ENCODE results near the gene PNLIPRP2.

PNLIPRP2 gene

DNA sequence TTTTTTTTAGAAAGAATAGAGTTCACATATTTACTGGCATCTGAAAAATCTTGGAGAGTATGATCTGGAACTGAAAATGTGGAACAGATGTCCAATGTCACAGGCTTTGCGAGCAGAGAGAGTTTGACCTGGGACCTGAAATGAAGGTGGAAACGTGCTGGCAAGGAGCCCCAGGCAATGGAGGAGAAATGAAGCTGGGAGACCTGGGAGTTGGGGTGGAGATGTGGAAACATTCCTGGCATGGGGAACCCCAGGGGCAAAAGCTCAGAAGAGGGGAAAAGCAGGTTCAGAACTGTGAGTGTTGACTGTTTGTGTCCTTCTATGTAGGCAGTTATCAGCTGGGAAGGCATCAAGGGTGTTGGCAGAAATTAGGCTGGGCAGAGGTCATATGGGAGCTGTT, 7.3 kb upstream of the PNLIPRP2 start:
- no peak for FAIRE-seq

DNA sequence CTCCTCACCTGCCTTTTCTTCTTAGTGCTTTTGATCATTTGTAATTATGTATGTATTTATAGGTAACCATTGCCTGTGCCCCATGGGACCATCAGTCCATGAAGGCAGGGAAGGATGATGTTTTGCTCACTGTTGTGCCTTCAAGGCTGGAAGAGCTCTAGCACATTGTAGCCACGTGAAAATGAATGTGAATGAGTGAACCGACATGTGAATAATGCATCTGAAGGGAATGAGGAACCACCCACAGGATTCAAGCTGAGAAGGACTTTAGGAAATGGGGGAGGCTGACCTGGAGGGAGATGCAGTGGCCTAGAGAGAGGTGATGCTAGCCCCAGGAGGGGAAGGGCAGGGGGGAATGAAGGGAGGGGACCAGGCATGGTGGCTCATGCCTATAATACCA, 6.0 kb upstream of the PNLIPRP2 start:
- FAIRE-seq, result no peak

DNA sequence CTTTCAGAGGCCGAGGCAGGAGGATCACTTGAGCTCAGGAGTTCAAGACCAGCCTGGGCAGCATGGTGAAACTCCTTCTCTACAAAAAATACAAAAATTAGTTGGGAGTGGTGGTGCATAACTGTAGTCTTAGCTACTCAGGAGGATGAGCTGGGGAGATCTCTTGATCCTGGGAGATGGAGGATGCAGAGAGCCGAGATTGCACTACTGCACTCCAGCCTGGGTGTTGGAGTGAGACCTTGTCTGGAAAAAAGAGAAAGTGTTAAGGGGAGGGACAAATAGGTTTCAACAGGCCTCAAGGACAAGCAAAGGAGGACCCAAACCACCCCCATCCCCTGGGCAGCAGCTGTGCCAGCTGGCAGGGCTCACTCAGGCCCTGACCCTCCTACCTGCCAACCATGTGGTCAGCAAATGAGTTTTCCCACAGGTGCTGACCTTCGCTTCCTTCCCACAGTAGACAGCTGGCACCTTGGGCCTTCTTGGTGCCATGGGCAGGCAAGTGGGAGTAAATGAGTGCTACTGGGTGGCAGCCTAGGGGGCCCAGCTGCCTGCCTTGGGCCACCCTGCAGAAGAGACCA, 5.5 kb upstream of the PNLIPRP2 start:
- FAIRE-seq, result no peak

DNA sequence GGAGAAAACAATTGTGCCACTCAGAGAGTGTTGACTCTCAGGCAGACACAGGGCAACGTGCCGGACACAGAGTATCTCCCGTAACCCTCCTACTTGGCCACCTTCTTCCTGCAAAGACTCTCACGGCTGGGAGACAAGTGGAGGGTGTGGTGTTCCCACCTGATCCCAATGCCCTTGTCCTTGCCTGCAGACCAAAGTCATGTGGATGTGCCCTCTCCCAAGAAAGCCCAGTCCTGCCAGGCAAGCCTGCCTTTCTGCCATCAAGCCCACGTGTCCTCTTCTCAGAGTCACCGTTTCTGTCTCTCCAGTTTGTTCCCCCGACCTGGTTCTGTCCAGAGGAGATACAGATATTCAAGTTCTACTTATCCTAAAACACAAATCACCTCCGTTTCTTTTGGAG, 723 bp downstream of the PNLIPRP2 start:
- no peak for FAIRE-seq

DNA sequence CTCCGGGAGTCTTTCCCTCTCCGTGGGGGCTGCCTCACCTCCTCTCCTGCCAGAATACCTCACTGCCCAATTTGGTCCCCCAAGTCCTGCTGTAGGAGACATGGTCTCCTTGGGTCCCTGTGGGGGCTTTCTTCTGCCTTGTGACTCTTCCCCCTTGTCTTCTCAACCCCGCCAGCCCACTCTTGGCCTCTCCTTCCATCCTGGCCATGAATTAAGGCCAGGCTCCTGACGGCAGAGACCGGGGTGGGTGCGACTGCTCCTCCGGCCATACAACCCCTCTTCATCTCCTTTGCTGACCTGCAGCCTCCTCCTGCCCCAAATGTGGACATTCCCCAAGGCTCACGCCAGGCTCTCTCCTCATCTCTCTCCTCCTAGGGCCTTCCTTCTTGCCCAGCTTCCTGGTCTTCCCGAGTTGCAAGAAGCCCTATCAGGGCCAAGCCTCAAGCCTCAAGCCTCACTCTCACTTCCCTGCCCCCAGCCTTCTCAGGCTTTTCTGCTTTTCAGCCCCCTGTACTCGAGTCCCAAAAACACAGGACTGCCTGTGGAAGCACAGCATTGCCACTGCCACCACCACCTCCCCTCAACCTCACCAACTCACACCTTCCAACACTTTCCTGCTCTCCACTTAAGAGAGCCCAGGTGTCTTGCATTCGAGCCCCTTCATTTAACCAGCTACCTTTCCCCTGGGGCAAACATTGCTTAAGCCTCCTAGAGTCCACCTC, 1.3 kb downstream of the PNLIPRP2 start:
- FAIRE-seq, result no peak

DNA sequence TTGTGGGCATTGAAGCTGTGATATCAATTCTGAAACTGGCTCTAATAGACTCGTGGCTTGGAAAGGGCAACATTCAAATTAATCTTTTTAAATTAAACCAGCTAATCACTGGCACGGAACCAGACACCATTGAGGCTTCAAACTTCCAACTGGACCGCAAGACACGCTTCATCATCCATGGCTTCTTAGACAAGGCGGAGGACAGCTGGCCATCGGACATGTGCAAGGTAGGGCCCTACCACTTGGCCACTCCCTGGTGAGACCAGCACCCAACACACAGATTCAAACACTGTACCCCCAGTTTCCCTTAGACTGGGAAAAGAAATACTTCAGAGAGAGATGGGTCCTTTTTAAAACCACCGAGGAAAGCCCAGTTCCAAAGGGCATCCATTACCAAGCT, 5.1 kb downstream of the PNLIPRP2 start:
- FAIRE-seq, result no peak

DNA sequence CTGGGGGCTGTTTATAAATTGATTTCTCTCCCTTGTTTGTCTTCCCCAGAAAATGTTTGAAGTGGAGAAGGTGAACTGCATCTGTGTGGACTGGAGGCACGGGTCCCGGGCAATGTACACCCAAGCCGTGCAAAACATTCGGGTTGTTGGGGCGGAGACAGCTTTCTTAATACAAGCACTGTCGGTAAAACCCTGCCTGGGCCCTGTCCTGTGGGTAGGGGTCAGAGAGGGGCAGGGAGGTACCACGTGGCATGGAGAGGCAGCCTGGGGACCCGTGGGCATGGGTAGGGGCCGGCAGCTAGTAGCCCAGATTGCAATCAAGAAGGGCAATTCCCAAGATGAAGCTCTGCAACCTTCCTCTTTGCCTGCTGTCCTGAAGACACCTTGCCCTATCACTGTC, 6.1 kb downstream of the PNLIPRP2 start:
- FAIRE-seq, result no peak

DNA sequence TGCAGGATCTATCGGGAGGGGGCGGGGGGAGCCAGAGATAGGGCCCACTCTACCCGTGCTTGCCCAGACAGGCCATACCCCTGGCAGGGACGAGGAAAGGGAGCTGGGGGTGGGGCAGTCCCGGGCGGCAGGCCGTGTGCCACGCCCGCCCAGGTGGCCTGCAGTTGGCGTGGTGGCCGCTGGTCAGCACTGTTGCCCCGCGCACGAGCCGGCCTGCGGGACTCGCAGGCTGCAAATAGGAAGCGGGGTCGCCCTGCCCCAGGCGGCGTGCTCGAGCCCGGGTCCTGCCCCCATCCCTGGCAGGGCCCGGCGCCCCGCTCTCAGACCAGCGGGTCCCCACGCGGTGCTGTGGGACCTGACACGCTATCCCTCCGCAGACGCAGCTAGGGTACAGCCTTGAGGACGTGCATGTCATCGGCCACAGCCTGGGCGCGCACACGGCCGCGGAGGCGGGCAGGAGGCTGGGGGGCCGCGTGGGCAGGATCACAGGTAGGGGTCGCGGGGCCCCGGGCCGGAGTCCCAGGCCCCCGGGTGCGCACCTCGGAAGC, 6.7 kb downstream of the PNLIPRP2 start:
- no peak for FAIRE-seq

DNA sequence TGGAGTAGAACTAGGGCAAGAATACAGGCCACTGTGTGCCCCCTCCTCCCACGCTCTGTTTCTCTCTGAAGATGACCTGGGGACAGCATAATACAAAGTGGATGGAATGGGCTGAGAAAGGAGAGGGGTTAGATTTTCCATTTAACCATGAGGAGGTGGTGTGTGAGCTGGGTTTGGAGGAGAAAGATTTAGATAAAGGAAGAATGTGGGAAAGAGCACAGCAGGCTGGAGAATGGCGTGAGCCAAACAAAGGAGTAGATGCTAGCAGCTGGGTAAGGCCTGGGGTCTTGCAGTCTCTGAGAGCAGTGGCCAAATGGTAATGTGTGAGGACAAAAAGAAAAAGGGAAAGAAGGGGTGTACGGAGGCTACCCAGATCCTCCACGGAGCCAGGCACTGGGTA, 8.6 kb downstream of the PNLIPRP2 start:
- no peak for FAIRE-seq

DNA sequence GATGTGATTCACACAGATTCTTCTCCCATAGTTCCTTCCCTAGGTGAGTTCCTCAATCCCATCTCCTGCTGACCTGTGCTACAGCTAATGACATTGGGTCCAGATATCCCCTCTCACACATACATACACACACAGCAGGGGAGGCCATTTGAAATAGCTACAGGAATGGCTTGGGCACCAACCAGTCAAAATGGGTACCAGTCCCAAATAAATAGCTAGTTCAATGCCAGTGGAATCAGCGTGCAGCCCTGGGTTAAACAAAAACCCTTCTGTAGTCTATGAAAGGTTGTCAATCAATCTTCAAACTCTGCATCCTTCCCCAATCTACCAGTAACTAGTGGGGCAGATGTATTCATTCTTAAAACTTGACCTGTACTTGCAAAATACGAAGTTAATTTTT, 9.3 kb downstream of the PNLIPRP2 start:
- no peak for FAIRE-seq

DNA sequence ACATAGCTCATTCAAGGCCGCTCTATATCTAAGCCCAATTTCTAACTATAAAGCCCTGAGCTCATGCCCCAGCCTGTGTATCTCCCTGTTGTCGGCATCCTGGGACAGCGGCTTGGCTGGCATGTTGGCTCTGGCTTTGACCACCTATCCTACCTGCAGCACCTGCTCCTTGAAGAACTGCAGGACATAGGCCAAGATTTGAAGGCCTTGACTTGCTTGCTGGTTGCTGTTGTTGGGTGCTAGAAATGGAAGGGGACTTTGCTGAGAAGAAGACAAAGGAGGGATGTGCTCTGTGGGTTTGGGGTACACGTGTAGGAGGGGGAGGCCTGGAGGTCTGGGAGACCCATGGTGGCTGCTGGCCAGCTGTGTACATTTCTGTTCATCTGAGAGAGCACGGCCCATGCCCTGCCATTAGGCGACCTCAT, 11.1 kb downstream of the PNLIPRP2 start:
- FAIRE-seq, result no peak

DNA sequence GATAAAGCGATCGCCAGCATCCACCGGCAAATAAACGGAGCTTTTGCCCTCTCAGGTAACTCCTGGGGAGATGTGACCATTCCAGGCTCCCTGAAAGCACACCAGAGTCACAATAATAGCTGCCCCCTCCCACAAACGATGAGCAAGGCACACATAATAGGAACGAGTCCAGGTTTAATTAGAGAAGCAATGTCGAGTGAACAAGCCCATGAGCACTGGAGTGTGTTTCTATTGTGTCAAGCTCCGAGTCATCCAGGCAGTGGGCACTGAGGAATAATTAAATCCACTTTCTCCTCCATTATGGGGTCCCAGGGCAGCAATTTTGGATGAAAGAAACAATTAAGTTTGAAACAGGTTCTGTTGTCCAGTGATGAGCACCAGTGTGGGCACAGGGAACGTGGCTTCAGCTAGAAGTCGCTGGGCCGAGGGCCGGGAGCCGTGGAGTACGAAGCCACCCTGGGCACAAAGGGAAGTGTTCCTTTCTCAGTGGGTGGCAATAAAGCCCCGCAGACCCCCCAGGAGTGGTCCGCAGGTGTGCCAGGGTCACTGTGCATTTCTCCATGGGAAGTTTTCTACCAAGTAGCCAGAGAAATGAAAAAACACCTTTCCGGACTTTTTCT, 12.0 kb downstream of the PNLIPRP2 start:
- FAIRE-seq, result no peak

DNA sequence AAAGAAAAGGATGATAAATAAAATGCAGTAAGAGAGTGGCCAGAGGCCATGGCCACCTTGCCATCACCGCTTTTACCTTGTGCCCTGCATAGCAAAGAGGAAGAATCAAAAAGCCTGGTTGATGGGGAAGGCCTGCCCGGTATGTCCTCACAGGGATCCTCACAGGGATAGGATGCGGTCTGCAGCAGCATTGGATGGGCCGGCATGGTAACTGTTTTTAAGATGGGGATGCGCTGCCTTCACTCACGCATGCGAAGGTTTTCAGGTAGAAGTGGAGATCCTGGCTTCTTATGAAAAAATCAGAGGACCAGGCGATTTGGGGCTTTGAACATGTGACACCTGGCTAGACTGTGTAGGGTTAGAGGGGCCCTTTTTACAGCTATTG, 12.5 kb downstream of the PNLIPRP2 start:
- no peak for FAIRE-seq

DNA sequence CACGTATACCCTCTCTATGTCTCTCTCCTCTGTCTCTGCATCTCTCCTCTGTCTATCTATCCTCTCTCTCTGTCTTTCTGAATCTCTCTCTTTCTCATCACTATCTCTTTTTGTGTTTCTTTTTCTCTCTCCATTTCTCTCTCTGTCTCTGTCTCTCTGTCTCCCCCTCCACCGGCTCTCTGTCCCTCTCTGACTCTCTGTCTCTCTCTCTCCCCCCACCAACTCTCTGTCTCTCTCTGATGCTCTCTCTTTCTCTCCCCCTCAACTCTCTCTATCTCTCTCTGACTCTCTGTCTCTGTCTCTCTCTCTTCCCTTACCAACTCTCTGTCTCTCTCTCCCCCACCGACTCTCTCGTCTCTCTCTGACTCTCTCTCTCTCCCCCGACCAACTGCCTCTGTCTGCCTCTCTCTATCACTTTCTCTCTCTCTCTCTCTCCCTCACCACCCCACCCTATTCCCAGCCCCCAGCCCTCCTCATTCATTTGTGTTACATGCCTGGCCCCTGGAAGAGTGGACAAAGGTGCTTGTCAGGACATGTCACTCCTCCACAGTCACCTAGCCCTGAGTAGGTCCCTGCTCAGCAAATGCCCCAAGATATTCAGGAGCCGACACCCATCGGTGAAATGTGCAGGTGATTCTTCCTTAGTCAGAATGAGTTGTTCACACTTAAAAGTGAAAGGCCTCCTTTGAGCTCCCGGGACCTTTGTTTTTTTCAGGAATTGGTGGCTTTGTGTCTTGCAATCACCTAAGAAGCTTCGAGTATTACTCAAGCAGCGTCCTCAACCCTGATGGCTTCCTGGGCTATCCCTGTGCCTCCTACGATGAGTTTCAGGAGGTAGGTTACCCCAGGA, 13.6 kb downstream of the PNLIPRP2 start:
- FAIRE-seq, result no peak

DNA sequence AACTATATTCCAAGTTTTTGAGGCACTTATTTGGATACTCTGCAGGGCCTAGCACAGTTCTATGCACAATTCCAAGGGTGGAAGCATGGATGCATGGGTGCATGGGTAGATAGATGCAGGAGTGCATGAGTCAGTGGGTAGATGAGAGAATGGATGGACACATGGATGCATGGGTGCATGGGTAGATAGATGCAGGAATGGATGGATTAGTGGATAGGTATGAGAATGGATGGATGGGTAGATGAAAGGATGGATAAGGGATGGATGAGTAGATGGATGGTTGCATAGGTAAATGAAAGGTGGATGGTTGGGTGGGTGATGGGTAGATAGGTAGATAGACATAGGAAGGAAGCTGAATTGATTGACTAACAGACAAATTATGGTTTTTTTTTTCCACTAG, 15.6 kb downstream of the PNLIPRP2 start:
- no peak for FAIRE-seq

DNA sequence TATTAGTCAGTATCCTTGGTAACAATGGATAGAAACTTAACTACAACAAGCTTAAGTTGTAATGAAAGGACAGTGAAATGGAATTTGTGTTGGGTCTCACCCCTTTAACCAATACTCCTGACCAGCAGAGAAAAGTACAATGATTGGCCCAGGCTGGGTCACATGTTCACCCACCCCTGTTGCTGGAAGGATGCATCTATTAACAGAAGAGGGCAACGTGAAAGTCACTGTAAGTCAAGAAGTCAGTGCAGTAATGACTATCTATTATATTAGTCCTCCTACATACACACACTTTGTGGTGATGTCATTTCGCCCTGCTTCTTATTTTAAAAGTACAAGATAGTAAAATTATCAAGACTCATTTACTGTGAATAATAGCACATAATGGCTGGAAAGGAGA, 16.2 kb downstream of the PNLIPRP2 start:
- no peak for FAIRE-seq

DNA sequence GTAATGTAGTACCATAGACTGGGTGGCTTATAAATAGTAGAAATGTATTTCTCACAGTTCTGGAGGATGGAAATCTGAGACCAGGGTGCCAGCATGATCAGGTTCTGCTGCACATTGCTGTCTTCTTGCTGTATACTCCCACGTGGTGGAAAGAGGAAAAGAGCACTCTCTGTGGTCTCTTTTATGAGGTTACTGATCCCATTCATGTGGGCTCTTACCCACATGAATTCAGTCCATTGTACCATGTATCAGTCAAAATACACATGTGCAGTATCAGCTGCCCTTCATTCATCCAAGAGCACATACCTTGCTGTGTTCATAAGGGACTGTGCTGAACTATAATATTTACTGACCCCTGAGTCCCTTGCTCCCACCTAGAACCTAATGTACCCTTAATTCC, 17.1 kb downstream of the PNLIPRP2 start:
- no peak for FAIRE-seq

DNA sequence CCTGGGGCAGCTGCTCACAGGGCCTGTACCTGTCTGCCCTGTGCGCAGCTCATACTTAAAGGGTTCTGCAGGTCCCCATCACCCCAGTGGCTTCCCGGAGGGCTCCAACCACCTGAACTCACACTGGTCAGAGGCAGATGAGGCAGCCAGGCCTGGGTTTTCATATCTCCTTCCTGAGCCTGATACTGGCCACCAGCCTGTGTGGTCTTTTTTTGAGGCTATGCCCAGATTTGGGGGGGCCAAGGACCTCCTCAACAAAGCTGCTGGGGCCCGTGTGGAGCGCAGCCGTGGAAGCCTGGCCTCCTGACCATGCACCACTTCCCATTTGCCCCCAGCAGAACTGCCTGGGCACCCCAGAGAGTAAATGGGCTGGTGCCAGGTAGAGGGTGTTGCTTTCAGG, 25.7 kb downstream of the PNLIPRP2 start:
- FAIRE-seq, result no peak

DNA sequence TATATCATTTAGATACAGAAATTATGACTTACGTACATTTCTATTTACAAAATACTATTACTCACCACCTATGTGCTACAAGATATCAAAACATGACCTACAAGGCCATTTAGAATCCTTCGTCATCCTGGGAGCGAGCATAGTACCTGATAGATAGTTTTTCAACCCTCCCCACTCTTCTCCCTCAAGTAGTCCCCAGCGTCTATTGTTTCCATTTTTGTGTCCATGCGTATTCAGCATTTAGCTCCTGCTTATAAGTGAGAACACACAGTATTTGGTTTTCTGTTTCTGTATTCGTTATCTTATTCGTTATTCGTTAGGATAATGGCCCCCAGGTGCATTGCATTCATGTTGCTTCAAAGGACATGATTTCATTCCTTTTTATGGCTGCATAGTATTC, 28.1 kb downstream of the PNLIPRP2 start:
- no peak for FAIRE-seq

DNA sequence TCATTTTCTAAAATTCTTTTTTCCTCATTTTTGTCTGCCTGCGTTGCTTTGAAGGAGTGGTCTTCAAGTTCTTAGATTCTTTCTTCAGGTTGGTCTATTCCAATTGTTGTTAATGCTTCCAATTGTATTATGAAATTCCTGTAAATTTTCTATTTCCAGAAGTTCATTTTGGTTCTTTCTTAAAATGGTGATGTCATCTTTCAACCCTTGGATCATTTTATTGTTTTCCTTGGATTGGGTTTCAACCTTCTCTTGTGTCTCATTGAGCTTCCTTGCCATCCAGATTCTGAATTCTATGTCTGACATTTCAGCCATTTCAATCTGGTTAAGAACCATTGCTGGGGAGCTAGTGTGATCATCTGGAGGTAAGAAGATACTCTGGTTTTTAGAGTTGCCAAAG, 33.1 kb downstream of the PNLIPRP2 start:
- no peak for FAIRE-seq

DNA sequence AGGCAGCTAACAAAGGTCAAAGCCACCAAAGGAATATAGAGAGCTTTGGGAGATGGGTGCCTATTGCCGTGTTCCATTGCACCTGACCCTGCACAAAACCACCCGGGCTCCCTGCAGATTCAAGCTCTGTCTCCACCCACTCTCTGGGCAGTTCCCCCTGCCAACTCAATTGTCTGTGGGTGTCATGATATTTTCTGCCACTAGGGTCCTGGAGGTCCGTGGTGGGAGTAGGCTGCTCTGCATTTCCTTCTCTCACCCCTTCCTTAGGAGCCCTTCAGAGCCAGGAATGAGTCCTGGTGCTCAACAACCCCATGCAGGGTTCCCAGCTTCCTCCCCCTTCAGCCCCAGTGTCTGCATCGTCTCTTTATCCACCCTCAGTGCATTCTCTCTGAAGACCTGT, 34.1 kb downstream of the PNLIPRP2 start:
- FAIRE-seq, result no peak

DNA sequence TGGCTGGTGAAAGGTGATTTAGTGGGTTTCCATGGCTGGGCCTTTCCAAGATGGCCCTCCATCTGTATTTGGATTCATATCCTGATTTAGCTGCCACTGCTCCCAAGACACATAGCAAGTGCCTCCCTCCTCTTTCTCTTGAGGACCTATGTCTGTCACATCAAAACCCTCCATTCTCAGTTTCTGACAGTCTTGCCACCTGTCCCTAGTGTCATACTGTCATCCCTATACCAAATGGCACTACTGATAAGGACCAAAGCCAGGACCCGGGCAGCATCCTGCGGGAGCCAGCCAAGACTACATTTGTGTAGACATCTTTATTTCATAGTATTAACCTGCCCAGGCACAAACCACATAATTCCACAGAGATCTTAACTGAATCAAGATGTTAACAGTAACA, 34.8 kb downstream of the PNLIPRP2 start:
- FAIRE-seq, result no peak

DNA sequence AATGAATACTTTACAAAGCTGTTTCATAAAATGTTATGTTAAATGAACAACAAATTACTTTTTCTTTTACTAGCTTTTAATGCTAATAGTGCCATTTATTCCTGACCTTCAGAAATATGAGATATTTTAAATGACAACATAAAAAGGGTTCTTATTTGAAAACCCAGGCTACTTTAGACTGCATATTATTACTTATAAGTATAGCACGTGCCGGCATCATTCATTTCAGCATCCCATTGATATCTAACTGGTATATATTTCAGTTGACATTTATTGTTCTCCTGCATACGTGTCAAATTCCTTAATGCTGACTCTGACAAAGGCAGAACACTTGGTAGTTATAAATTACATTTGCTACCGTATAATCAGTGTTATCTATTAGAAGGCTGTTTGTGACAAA, 35.3 kb downstream of the PNLIPRP2 start:
- no peak for FAIRE-seq

Measured in A204.1 (cell line).